Measurements from ENCODE around the gene UTF1. TPM values are rescaled to one million over a fixed set of nuclear protein-coding genes. Genes with fewer than 3 reads are reported as not detected.
A peak's percentile ranks its signal among the peaks of the same experiment; 100 is the strongest.

UTF1 gene
- total and polyA plus RNA-seq, 9 of the 15 experiments (the other 6 are each of a cell fraction or from before 2014, with no cell fraction given): 0.35 to 0.46 TPM; not detected in 7

DNA sequence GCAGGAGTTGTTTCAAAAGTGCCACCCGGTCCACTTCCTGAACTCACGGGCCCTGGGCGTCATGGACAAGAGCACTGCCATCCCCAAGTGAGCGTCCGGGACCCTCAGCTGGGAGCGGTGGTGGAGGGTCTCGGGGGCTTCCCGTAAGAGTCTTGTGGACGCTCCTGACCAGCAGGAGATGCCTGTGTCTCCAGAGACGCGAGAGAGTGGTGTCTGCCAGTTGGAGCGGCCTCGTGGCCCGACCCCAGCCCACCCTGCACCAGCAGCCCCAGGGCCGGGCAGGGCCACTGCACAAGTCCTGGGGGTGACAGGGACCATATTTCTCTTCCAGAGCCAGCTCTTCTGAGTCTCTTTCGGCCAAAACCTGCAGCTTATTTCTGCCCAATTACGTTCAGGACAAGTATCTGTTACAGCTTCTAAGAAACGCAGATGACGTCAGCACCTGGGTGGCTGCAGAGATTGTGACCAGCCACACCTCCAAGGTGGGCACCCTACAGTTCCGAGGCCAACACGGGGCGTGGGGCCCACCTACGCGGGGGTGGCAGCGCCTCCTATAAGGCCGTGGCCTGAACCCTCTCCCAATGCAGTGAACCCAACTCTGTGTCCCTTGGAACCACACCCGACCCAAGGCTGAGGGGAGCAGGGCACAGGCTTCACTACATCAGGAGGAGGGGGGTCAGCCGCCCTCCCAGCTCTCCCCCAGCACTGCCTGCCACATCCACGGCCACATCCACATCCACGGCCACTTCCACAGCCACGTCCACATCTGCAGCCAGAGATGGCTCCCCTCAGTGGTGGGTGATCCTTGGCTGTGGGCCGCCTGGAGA lies 16.2 kb upstream of the UTF1 start:
- H3K4me2 ChIP-seq (ENCODE audit: insufficient read depth, low read length): no peak overlapping the region
- H3K4me1 ChIP-seq (replicated peaks in 1 of 2; ENCODE audit: control insufficient read depth in 2 of 2, insufficient read depth in 2 of 2, low read length in 2 of 2): peaks cover 0 to 55% of the 10 kb centered on the region in 2 experiments; a peak in 2 of 5 replicates
- H3K27me3 ChIP-seq (ENCODE audit: control insufficient read depth in 2 of 2, insufficient read depth in 2 of 2, low read length in 2 of 2): peaks cover 5 to 46% of the 10 kb centered on the region in 2 experiments
- ATAC-seq (no peak), FAIRE-seq (no peak), DNase-seq (ENCODE audit: extremely low read depth in 1 of 4, low spot score in 3 of 4) (no peak)
- POLR2A ChIA-PET: interaction anchor here (0.6 to 1.0 kb wide), 2 partner anchors 14 to 53 kb away, joined by 3 to 4 read pairs; no protein-coding TSS in a partner anchor
- H2AFZ ChIP-seq (ENCODE audit: low read depth, low read length): no peak overlapping the region
- H3K9me3 ChIP-seq (replicated peaks; ENCODE audit: control insufficient read depth, insufficient read depth, low read depth, low read length): no peaks in the 10 kb centered on the region
- no peak overlapping the region for H3K4me3 ChIP-seq
- H3K36me3 ChIP-seq (ENCODE audit: control insufficient read depth, insufficient read depth, low read length): no peaks in the 10 kb centered on the region
- intact Hi-C loops (cut with micrococcal nuclease) (no loop called here), in situ Hi-C loops (cut with MboI) (no loop called here)
- WGBS (ENCODE audit: insufficient coverage, low coverage, missing lambda C conversion rate): 3% methylated on average over 19 of the region's 32 CpGs
- H3K9ac ChIP-seq (ENCODE audit: insufficient read depth in 1 of 2, low read depth in 2 of 2, low read length in 2 of 2): no peak overlapping the region
- no peaks in the 10 kb centered on the region for H4K20me1 ChIP-seq (replicated peaks; ENCODE audit: control insufficient read depth, insufficient read depth, low read length)
- H3K27ac ChIP-seq (ENCODE audit: extremely low read depth, low read depth, low read length): no peak overlapping the region
- BruUV-seq (replicated peaks): no TSS peak
- no peaks in the 10 kb centered on the region for H3K9me1 ChIP-seq (ENCODE audit: control insufficient read depth, insufficient read depth, low read length)
- H3K79me2 ChIP-seq (ENCODE audit: control insufficient read depth, insufficient read depth, low read length): no peaks in the 10 kb centered on the region
- CTCF ChIA-PET (ENCODE audit: low intra/inter-chr PET ratio): no interaction called here
- TF ChIP-seq MCM7 (IDR thresholded peaks at IDR 0.05) (no peak), HDAC1 (IDR thresholded peaks at IDR 0.05) (no peak), ATF1 (CRISPR knock-in tag; IDR thresholded peaks at IDR 0.05) (no peak), ATF1 (tag; IDR thresholded peaks at IDR 0.05) (0 out of 2 replicates have a peak, but pooled peaks have one; percentile 34), PCBP1 (IDR thresholded peaks at IDR 0.05; ENCODE audit: low read depth, low read length, poor library complexity, severe bottlenecking) (no peak)
- TF ChIP-seq, protein P1, sequence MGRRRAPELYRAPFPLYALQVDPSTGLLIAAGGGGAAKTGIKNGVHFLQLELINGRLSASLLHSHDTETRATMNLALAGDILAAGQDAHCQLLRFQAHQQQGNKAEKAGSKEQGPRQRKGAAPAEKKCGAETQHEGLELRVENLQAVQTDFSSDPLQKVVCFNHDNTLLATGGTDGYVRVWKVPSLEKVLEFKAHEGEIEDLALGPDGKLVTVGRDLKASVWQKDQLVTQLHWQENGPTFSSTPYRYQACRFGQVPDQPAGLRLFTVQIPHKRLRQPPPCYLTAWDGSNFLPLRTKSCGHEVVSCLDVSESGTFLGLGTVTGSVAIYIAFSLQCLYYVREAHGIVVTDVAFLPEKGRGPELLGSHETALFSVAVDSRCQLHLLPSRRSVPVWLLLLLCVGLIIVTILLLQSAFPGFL (CRISPR knock-in tag; IDR thresholded peaks at IDR 0.05): no peak
- TF ChIP-seq, protein P2, sequence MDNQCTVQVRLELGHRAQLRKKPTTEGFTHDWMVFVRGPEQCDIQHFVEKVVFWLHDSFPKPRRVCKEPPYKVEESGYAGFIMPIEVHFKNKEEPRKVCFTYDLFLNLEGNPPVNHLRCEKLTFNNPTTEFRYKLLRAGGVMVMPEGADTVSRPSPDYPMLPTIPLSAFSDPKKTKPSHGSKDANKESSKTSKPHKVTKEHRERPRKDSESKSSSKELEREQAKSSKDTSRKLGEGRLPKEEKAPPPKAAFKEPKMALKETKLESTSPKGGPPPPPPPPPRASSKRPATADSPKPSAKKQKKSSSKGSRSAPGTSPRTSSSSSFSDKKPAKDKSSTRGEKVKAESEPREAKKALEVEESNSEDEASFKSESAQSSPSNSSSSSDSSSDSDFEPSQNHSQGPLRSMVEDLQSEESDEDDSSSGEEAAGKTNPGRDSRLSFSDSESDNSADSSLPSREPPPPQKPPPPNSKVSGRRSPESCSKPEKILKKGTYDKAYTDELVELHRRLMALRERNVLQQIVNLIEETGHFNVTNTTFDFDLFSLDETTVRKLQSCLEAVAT (IDR thresholded peaks at IDR 0.05): no peak
- TF ChIP-seq, protein P3, sequence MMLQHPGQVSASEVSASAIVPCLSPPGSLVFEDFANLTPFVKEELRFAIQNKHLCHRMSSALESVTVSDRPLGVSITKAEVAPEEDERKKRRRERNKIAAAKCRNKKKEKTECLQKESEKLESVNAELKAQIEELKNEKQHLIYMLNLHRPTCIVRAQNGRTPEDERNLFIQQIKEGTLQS (IDR thresholded peaks at IDR 0.05): peak; percentile 61
- TF ChIP-seq, protein P3 (CRISPR knock-in tag; conservative IDR thresholded peaks at IDR 0.05): no peak
- TF ChIP-seq, protein P4, sequence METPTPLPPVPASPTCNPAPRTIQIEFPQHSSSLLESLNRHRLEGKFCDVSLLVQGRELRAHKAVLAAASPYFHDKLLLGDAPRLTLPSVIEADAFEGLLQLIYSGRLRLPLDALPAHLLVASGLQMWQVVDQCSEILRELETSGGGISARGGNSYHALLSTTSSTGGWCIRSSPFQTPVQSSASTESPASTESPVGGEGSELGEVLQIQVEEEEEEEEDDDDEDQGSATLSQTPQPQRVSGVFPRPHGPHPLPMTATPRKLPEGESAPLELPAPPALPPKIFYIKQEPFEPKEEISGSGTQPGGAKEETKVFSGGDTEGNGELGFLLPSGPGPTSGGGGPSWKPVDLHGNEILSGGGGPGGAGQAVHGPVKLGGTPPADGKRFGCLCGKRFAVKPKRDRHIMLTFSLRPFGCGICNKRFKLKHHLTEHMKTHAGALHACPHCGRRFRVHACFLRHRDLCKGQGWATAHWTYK (CRISPR knock-in tag; IDR thresholded peaks at IDR 0.05): peak; percentile 89
- TF ChIP-seq, protein P5, sequence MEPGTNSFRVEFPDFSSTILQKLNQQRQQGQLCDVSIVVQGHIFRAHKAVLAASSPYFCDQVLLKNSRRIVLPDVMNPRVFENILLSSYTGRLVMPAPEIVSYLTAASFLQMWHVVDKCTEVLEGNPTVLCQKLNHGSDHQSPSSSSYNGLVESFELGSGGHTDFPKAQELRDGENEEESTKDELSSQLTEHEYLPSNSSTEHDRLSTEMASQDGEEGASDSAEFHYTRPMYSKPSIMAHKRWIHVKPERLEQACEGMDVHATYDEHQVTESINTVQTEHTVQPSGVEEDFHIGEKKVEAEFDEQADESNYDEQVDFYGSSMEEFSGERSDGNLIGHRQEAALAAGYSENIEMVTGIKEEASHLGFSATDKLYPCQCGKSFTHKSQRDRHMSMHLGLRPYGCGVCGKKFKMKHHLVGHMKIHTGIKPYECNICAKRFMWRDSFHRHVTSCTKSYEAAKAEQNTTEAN (CRISPR knock-in tag; IDR thresholded peaks at IDR 0.05): no peak

Measured in K562 (cell line).